Right renal pelvis (tissue), 4 donors: Measurements from ENCODE around the gene DHX40. TPM values are rescaled to one million over a fixed set of nuclear protein-coding genes. Genes with fewer than 3 reads are reported as not detected.
A peak's percentile ranks its signal among the peaks of the same experiment; 100 is the strongest.
"Not testable (repeated sequence)": the region's sequence is repeated elsewhere in the genome, so short reads cannot be mapped to it uniquely, and the experiment has no call there.

Source experiments
- DNase-seq, 4 donors: peaks; one replicate each; pipeline ENCODE4 v3.0.0-alpha.2; 2013; ENCODE audit warnings: low read depth in 4 of 4, low spot score in 3 of 4, missing footprints in 1 of 4
- polyA plus RNA-seq, 4 donors: library from polyadenylated mRNA; unstranded; fragments of 120-200 nt; gene quantifications; one replicate each; pipeline ENCODE4 v1.2.1, GENCODE V29; 2013; ENCODE audit not compliant: insufficient read length in 4 of 4

DHX40 gene
- polyA plus RNA-seq, 4 donors: 78.9 to 96.9 (median 91.4) TPM

- no peak for DNase-seq
Observed at GRCh38 chr17:59550703-59551102, 14.7 kb upstream of the DHX40 start.

DNA sequence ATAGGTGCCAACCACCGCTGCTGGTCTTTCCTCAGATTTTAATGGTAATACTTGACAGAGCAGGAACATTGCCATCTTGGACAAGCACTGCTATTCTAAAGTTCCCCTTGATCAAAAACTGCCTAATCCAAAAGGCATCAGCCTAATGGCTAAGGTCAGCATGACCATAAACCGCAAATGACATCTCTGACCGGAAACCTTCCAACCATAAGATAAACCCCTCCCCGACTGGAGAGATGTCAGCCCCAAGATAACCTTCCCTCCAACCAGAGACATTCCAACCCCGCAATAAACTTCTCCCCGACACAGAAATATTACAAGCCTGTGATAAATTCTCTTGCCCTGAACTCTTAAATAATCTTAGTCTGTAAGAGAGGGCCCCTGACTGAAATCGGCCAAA lies 7.4 kb upstream of the DHX40 start:
- DNase-seq: no peak

DNA sequence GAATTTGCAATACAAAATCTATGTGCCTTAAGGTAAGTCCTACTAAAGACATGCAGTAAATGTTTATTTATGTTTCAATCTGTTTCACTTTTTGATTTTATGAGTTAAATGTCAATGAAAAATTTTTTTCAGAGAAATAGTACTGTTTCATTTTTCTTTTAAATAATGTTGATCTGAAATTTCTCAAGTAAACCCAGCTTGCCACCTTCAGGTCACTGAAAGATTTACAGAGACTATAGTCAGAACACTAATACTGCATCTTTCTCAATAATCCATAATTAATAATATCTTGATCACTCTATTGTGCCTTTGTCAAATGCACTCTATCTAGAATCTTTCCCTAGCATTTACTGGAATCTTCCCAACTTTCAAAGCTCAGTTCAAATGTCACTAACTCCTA lies 6.5 kb upstream of the DHX40 start:
- DNase-seq: no peak

DNA sequence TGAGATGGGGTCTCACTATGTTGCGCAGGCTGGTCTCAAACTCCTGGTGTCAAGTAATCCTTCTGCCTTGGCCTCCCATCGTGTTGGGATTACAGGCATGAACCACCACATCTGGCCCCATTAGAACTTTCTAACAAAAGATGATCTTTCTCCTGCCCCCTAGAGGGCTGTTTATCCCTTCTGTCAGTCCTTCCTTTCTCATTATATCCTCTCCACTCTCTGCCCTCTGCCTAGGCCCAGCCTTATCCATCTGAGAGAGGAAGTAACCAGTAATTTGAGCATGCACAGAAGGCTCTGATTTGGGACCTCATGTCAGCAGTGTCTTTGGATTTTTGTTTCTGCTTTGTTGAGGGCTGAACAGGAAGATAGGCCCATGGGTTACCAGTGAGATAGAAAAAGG lies 4.4 kb upstream of the DHX40 start:
- DNase-seq: no peak

GRCh38 chr17:59565959-59566324 lies 532 bp downstream of the DHX40 start:
- DNase-seq: peak in 3 of 4 donors; percentile 52 to 59 (median 58)

DNA sequence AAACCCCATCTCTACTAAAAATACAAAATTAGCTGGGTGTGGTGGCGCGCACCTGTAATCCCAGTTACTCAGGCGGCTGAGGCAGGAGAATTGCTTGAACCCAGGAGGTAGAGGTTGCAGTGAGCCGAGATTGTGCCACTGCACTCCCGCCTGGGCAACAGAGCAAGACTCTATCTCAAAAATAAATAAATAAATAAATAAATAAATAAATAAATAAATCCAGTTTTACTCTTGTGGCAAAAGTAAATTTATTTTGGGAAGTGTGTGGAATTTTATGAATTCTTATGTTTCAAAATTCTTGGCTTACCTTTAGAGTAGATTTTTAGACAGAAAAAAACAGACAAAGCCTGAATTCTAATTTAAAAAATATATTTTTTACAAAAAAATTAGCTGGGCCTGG lies 3.7 kb downstream of the DHX40 start:
- DNase-seq: not testable (repeated sequence)

DNA sequence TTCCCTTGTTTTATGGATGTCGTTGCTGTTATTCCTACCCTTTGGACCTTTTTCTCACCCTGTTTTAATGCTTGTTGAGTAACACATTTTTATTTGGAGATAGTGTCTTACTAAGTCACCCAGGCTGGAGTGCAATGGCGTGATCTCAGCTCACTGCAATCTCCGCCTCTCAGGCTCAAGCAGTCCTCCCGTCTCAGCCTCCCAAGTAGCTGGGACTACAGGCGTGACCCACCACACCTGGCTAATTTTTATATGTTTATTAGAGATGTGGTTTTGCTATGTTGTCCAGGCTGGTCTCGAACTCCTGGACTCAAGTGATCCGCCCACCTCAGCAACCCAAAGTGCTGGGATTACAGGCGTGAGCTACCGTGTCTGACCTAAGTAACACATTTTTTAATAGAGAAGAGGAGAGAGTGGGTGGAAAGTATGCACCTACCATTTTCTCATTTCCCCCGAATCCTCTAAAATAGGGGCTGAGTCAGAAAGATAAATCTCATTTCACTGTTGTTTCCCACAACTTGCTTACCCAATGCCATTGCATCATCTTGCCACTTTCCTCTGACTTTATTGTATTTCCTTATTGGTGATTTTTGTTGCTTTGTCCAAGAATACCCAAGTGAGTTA lies 7.0 kb downstream of the DHX40 start:
- DNase-seq: no peak

- not testable (repeated sequence) for DNase-seq
Observed at GRCh38 chr17:59584168-59584567, 18.8 kb downstream of the DHX40 start.

DNA sequence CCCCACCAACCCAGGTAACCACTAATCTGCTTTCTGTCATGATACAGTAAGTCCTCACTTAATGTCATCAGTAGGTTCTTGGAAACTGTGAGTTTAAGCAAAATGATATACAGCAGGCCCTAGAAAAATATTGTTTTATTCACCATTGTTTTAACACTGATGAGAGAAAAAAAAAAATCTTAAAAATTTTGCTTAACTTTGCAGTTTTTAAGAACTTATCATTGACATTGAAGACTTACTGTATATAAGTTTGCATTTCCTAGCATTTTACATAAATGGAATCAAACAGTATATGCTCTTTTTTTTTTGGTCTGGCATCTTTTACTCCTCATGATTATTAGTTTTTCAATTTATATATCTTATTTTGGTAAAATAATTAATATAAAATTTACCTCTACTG lies 34.8 kb downstream of the DHX40 start:
- DNase-seq: no peak

DNA sequence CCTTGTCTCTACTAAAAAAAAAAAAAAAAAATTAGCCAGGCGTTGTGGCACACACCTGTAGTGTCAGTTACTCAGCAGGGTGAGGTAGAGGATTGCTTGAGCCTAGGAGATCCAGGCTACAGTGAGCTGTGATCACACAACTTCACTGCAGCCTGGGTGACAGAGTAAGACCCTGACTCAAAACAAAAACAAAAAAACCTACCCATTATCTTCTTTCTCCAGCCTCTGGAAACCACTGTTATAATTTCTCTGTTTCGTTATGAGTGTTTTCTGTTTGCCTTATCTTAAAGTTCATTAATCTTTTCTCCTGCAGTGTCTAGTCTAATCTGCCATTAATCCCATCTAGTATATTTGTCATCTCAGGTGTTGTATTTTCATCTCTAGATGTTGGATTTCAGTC lies 35.7 kb downstream of the DHX40 start:
- no peak for DNase-seq

DNA sequence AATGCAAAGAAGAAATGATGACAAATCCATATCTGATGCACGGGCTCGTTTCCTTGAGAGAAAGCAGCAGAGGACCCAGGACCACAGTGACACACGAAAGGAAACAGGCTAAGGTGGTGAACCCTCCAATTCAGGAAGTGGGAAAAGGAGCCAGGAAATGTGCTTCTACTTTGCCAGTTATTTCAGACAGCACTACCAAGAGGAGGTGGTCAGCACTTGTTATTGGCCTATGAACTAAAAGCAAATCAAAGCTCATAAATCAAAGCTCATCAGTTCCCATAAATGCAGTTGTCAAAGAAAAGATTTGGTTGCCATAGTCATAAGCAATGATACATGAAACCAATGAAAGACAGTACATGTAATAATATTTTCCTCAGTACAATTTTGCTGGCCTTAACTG lies 41.7 kb downstream of the DHX40 start:
- no peak for DNase-seq

- DNase-seq: no peak
Observed at GRCh38 chr17:59607817-59608403, 42.5 kb downstream of the DHX40 start.

GRCh38 chr17:59611503-59611902 lies 46.1 kb downstream of the DHX40 start:
- DNase-seq: no peak

GRCh38 chr17:59616253-59616920 lies 51.0 kb downstream of the DHX40 start:
- no peak for DNase-seq

DNA sequence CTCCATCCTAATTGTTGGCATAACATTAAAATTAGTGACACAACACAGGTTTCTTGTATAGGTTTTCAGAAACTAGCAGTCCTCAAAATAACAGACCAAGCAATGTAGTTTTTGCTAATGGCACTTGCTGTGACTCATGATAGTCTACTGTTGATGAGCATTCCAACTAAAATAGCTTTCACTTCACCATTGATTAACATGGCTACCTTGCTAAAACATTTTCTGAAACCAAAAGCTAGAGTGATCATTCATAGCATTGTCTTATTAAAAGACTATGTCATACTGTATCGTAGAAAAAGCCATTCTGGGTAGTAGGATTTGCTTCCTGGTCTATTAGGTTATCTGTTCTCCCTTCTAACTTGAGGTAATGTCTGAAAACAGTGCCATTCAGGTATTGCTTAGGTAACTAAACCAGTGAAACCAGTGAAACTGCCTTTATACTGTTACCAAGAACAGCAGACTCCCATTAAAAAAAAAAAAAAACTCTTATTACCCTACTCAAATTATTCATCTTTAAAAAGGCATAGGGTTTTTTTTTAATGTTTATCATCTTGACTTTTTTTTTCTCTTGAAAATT lies 51.8 kb downstream of the DHX40 start:
- DNase-seq: no peak

DNA sequence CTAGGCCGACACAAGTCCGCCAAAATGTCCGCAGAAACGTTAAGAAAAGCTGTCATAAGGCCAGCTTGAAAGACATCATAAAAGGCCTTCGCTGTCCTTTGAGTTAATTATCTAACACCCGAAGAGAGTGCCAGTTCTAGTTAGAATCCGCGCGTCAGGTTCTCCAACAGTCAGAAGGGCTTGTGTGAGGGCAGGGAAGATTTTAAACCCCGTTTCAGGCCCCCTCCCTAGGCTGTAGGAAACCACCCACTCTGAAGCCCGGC lies 53.6 kb downstream of the DHX40 start:
- no peak for DNase-seq

DNA sequence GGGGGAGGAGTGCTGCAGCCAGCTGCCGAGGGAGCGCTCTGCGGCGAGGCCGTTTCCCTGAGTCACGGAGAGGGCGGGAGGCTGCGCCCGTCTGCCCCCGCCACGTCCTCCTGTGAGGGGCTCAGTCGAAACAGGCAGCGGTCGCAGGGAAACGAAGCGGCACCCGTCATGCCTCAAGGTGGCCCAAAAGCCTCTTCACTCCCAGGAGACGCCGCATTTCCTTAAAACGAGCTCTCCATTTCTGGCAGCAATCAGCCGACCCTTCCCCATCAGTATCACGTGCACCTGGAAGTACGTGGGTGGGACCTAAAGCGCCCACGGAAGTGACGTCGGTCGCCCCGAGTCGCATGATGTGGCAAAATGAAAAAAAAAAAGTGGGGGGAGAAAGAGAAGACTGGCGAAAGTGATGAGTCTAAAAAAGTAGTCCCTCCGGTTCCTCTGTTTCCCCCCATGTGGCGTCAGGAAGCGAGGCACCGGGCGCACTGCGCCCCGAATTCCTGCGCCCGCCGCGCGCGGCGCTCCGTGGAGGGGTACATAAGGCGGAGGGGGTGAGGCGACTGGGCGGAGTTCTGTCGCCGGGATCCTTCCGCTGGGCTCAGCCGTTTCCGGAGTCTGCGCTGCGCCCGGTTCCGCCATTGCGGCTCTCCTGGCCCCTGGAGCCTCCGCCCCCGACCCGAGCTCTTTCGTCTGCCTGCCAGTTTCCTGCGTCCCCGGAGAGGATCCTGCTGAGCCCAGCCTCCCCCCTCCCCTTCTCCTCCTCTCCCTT lies 54.1 kb downstream of the DHX40 start, which contains the start of gene CLTC:
Gene CLTC (plus strand): TSS at position 598 of the 766 bp plus-strand sequence. CDS start 237 bp downstream, outside the sequence.
- peak; percentile 95 to 98 (median 96) for DNase-seq

DNA sequence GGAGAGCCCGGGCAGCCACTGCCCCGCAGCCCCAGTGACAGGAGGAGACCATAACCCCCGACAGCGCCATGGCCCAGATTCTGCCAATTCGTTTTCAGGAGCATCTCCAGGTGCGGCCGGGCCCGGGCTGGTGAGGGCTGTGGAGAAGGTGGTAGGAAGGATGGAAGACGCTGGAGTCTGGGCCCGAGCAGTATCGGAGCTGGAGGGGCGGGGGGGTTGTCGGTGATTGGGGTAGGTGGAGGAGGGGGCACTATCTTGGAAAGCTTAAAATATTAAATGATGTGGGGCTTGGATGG lies 54.6 kb downstream of the DHX40 start:
- no peak for DNase-seq

DNA sequence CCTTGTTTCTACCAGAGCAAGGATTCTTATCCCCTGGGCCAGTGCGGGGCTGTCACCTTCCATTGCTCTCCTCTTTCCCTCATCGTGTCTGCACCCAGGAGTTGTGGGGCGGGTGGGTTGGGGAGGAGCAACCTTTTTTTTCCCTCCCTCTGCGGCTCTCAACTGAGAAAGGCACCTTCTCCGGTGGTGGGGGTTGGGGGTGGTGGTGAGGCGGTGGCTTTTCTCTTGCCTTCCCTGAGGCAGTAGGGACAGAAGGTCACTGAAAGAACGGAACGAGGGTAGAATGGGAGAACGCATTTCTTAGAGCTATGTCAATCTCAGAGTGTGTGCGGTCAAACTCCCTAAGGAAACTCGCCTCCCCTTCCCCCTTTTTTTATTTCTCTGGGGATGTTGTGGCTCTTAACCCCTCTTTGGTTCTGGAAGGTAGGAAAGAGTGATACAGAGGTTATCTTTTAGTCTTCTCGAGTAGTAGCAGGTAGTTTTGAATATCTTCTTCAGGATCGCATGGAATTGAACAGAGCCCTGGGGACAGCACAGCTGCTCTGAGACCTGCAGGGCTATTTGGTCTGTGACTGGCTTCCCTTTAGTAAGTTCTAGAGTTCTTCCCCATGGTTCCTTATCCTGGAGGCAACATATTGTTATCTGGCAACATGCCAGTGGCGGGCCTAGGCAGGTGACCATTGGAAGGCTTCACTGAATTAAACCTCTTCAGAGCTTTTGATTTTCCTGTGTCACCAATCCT lies 55.3 kb downstream of the DHX40 start:
- no peak for DNase-seq

- DNase-seq: no peak
Observed at GRCh38 chr17:59621771-59622170, 56.4 kb downstream of the DHX40 start.

DNA sequence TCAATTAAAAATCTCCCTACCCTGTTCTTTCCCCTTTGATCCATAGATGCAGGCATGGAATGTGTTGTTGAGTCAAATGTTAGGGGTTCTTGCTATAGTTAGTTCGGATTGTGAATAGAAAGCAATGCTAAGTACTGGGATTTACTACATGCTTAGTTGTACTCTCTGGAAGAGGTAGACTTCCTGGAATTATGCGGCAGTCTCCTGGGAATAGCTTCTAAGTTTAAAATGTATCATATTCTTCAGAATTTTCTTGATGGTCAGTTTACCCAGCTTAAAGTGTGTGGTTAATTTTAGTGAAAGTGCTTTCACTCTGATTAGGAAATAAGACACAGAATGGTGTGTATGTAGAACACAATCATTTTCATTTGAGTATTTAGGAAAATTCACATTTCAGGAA lies 57.7 kb downstream of the DHX40 start:
- DNase-seq: no peak
